OCI-LY1 (cell line): Measurements from ENCODE around the gene FBN2.

ENCODE experiments used
- H2AFZ ChIP-seq: fragments of 200-600 bp; sonication (generic), shearing (Covaris generic); 2 replicates; pipeline ENCODE4 v1.6.0; 2014; ENCODE audit warnings: antibody characterized with exemption, mild to moderate bottlenecking, low read length
- H3F3A ChIP-seq: fragments of 200-600 bp; sonication (generic), shearing (Covaris generic); 2 replicates; pipeline ENCODE4 v1.6.0; 2014; ENCODE audit warnings: mild to moderate bottlenecking, antibody characterized with exemption, low read length, moderate library complexity; ENCODE audit not compliant: insufficient read depth
- H3K27ac ChIP-seq: fragments of 200-600 bp; sonication (generic); 2 replicates; pipeline ENCODE4 v1.5.1; 2014; ENCODE audit warnings: low read length, mixed run types, mild to moderate bottlenecking, low read depth; ENCODE audit not compliant: poor library complexity, severe bottlenecking
- H3K27me3 ChIP-seq: fragments of 200-600 bp; sonication (generic); 2 replicates; pipeline ENCODE4 v1.6.0; 2014; ENCODE audit warnings: antibody characterized with exemption, mild to moderate bottlenecking, low read length, moderate library complexity; ENCODE audit not compliant: insufficient read depth
- H3K36me3 ChIP-seq: fragments of 200-600 bp; sonication (generic); 2 replicates; pipeline ENCODE4 v1.6.1; 2014; ENCODE audit warnings: mild to moderate bottlenecking, antibody characterized with exemption, low read length, moderate library complexity, mixed read lengths; ENCODE audit not compliant: insufficient read depth
- H3K4me1 ChIP-seq: fragments of 200-600 bp; sonication (generic); 2 replicates; pipeline ENCODE4 v1.5.1; 2014; ENCODE audit warnings: mild to moderate bottlenecking, low read length, moderate library complexity; ENCODE audit not compliant: insufficient read depth, severe bottlenecking
- H3K4me2 ChIP-seq: fragments of 200-600 bp; sonication (generic), shearing (Covaris generic); 2 replicates; pipeline ENCODE4 v1.6.1; 2014; ENCODE audit warnings: low read length
- H3K4me3 ChIP-seq: fragments of 200-600 bp; sonication (generic); 2 replicates; pipeline ENCODE4 v1.5.1; 2014; ENCODE audit warnings: low read length, low read depth, mild to moderate bottlenecking, mixed read lengths; ENCODE audit not compliant: poor library complexity, severe bottlenecking
- H3K79me2 ChIP-seq: fragments of 200-600 bp; shearing (Covaris generic); 2 replicates; pipeline ENCODE4 v1.6.1; 2016; ENCODE audit warnings: mixed run types, low read length, mixed read lengths; ENCODE audit not compliant: insufficient read depth
- H3K9ac ChIP-seq: fragments of 200-600 bp; sonication (generic), shearing (Covaris generic); 2 replicates; pipeline ENCODE4 v1.6.1; 2014; ENCODE audit warnings: mild to moderate bottlenecking, low read length, mixed read lengths
- H3K9me2 ChIP-seq: fragments of 200-600 bp; sonication (generic), shearing (Covaris generic); 2 replicates; pipeline ENCODE4 v1.6.1; 2014; ENCODE audit warnings: low read depth, mild to moderate bottlenecking, low read length, mixed read lengths
- H3K9me3 ChIP-seq: fragments of 200-600 bp; shearing (Covaris generic); 2 replicates; pipeline ENCODE4 v1.6.1; 2014; ENCODE audit warnings: low read length, mixed read lengths
- H4K20me1 ChIP-seq: fragments of 200-600 bp; sonication (generic), shearing (Covaris generic); 2 replicates; pipeline ENCODE4 v1.6.0; 2016; ENCODE audit warnings: mild to moderate bottlenecking, low read length; ENCODE audit not compliant: insufficient read depth
- CTCF ChIP-seq: fragments of 200-600 bp; sonication (generic), shearing (Covaris generic); IDR thresholded peaks from 2 replicates; pipeline ENCODE4 v1.5.1; 2017; ENCODE audit warnings: mild to moderate bottlenecking, antibody characterized with exemption, low read length, moderate library complexity, mixed read lengths
- EZH2 ChIP-seq: fragments of 200-600 bp; sonication (generic), shearing (Covaris generic); IDR thresholded peaks from 2 replicates; pipeline ENCODE4 v1.8.0; 2017; ENCODE audit warnings: borderline replicate concordance, mixed run types, mild to moderate bottlenecking, antibody characterized with exemption, low read length, moderate library complexity, mixed read lengths

Gene FBN2

GRCh38 chr5:128208436-128208835 lies 329.6 kb downstream of the FBN2 start:
- no peak overlapping the region for H3K4me2 ChIP-seq
- H3K9ac ChIP-seq = no peak overlapping the region
- TF ChIP-seq CTCF = no peak
- no peak for TF ChIP-seq EZH2
- no peak overlapping the region for H3K27ac ChIP-seq
- no peaks in the 10 kb centered on the region for H3K27me3 ChIP-seq
- H4K20me1 ChIP-seq = no peaks in the 10 kb centered on the region
- no peaks in the 10 kb centered on the region for H3K79me2 ChIP-seq
- H3K9me2 ChIP-seq = no peaks in the 10 kb centered on the region
- H3K4me1 ChIP-seq = no peaks in the 10 kb centered on the region
- H3K36me3 ChIP-seq = no peaks in the 10 kb centered on the region
- no peak overlapping the region for H2AFZ ChIP-seq
- no peaks in the 10 kb centered on the region for H3F3A ChIP-seq
- no peaks in the 10 kb centered on the region for H3K9me3 ChIP-seq
- H3K4me3 ChIP-seq = no peak overlapping the region
